ENCODE results near the gene FBXO4. TPM values are rescaled to one million over a fixed set of nuclear protein-coding genes. Genes with fewer than 3 reads are reported as not detected.

The FBXO4 gene
- total RNA-seq, 6 donors from 2014 or later = 6.6 to 11.9 (median 8.0) TPM

DNA sequence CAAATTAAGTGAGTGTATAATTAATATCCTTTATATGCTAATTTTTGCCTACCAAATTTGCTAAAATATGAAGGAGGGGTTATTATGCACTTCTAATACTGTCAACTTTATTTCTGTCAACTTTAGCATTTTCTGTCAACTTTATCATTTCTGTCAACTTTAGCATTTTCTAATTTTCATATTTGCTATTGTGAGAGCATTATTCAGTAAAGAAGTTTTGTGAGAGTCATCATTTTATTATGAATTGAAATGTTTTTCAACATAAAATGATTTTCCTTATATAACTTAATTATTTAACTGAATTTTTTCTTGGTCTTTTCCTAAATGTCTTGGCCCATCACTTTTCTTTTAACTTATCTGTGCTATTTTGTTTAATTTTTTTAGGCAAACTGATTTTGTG lies 58.2 kb downstream of the FBXO4 start:
- no peak for DNase-seq

DNA sequence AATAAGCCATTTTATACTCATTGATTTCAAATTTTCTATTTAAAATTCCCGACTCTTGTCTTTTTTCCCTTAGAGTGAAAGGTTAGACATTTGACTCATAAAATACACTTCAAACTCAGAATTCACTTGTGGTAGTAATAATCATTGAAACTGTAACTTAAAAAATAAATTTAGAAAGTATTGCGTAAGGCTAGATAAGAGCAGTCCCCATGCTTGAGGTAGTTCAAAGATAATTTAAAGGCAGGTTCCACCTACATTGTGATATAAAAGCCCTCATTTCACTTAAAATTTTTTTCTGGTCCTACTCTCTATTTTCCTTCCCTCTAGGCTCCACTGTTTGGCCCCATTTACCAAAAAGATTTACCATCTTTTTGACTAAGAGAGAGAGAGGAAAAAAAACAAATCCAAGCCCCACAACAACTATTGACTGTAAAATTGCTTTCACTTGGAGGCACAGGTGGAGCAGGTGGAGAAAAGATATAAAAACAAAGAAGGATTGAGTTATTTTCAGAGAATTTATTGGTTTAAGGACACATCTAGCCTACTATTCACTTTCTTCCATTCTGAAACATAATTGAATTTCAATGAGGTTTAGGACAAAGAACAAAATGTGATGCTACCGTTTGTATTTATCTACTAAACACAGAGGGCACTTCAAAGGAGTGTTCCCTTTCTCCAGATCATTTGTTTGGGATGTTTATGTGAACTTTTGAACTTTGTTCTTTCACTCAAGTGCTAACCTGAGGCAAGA lies 61.0 kb downstream of the FBXO4 start:
- DNase-seq (no peak), ATAC-seq (ENCODE audit: low FRiP score in 2 of 2) (no peak)
- no peaks in the 10 kb centered on the region for H3K36me3 ChIP-seq
- no peak overlapping the region for H3K4me3 ChIP-seq
- no peaks in the 10 kb centered on the region for H3K27me3 ChIP-seq
- no peaks in the 10 kb centered on the region for H3K4me1 ChIP-seq
- no peaks in the 10 kb centered on the region for H3K9me3 ChIP-seq
- WGBS, 2 donors = 63 to 68% methylated on average over 3 of the region's 3 CpGs
- TF ChIP-seq POLR2AphosphoS5 (IDR thresholded peaks at IDR 0.05) = no peak
- TF ChIP-seq POLR2A (IDR thresholded peaks at IDR 0.05) = no peak
- TF ChIP-seq EP300 (IDR thresholded peaks at IDR 0.05) = no peak
- no peak overlapping the region for H3K27ac ChIP-seq

More for the DNA sequence above, 58.2 kb downstream of the FBXO4 start:
- Histone ChIP-seq H3K4me1 (no peaks in the 10 kb centered on the region), H3K27ac (no peak overlapping the region), H3K36me3 (no peaks in the 10 kb centered on the region), H3K9me3 (no peaks in the 10 kb centered on the region), H3K27me3 (no peaks in the 10 kb centered on the region), H3K4me3 (no peak overlapping the region)
- TF ChIP-seq EP300 (IDR thresholded peaks at IDR 0.05) (no peak), POLR2AphosphoS5 (IDR thresholded peaks at IDR 0.05) (no peak)
- no peak for ATAC-seq (ENCODE audit: low FRiP score in 2 of 2)

Small RNAs within 50 kb of the gene (small RNA-seq; reads per million reads assigned to genes)
- gene RF00019 = 0 reads per million in 4 donors

Other genes starting within 250 kb of the FBXO4 start
- 10 to 100 TPM in 4 of 6 donors, 1 to 10 TPM in 2; 6.4 to 16.3 (median 12.1) TPM for gene OXCT1, start 54.9 kb upstream of the FBXO4 start, total RNA-seq
- gene RIMOC1, start 20.9 kb upstream of the FBXO4 start, total RNA-seq = 10 to 100 TPM in 4 of 6 donors, 1 to 10 TPM in 2; 4.4 to 24.8 (median 17.1) TPM